HG03060 (cell line): ENCODE measurements around the gene CSTF2T.
A peak's percentile ranks its signal among the peaks of the same experiment; 100 is the strongest.

Source experiments
- ATAC-seq: cut with Tn5 transposase; IDR thresholded peaks from one replicate; pipeline ENCODE4 v1.9.1; 2021; ENCODE audit warnings: low read depth, moderate number of reproducible peaks; ENCODE audit not compliant: unreplicated experiment

CSTF2T gene, protein sequence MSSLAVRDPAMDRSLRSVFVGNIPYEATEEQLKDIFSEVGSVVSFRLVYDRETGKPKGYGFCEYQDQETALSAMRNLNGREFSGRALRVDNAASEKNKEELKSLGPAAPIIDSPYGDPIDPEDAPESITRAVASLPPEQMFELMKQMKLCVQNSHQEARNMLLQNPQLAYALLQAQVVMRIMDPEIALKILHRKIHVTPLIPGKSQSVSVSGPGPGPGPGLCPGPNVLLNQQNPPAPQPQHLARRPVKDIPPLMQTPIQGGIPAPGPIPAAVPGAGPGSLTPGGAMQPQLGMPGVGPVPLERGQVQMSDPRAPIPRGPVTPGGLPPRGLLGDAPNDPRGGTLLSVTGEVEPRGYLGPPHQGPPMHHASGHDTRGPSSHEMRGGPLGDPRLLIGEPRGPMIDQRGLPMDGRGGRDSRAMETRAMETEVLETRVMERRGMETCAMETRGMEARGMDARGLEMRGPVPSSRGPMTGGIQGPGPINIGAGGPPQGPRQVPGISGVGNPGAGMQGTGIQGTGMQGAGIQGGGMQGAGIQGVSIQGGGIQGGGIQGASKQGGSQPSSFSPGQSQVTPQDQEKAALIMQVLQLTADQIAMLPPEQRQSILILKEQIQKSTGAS

DNA sequence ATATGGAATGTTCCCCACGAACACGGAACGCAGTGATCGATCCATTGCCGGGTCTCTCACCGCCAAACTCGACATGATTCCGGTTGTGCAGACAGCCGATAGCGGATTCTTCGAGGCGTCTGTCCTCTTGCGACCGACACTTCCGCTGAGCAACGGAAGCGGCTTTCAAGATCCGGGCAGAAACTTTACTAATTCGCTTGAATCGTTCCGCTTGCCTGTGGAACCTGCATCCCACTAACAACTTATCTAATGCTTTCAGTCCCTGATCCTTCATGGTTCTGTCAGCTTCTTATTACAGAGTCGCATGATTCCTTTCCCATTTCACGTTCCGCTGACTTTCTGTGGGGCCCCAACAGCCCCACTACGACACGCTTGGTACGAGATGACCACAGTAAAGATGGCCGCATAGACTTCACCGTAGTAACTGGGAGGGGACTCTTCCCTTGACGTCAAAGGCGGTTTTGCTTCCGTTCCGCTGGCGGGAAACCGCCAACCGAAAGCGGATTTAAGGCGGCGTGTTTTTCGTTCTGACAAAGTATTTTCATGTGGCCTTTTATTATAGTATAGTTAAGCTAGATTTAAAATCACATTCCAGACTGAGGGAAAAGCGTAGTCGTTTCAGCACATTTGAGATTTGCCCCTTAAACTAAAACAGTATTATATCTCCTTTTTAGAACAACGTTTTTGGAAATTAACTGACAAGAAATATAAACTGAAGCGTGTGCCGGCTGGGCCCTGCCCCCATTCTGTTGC, at the start of gene CSTF2T:
Gene CSTF2T (minus strand): TSS at position 121 of the 753 bp plus-strand sequence. CDS start 46 bp downstream, at position 75.
- peak; percentile 86 for ATAC-seq

DNA sequence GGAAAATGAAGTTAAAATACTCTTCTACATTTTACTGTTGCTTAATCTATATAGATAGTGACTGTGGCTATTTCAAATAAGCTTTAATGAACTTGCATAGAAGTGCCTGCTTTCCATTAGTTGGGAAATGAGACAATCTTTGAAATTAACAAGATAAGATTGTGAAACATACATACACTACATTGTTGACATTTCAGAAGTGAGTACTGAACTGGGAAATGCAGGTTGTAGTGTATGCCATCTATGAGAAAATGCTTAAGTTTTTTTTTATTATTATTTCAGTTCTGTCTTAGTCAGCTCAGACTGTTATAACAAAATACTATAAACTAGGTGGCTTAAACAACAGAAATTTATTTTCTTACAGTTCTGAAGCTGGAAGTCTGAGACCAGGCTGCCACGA, 49.6 kb upstream of the CSTF2T start:
- no peak for ATAC-seq

- no peak for ATAC-seq
Observed at GRCh38 chr10:51747216-51747615, 47.8 kb upstream of the CSTF2T start.

DNA sequence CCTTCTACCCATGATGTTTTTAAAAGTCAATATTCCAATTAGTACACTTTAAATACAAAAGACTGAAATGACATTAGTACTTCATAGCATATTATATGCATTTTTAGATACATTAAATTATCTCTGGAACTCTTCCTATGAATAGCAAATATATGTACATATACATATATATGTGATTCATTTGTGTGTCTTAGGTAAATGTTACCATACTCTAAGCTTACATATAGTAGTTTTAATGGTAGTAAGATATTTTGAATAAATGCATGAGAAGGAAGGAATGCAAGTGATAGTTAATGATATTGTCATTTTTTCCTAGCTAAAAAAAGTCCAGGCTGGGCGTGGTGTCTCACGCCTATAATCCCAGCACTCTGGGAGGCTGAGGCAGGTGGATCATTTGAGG, 46.0 kb upstream of the CSTF2T start:
- ATAC-seq: no peak

DNA sequence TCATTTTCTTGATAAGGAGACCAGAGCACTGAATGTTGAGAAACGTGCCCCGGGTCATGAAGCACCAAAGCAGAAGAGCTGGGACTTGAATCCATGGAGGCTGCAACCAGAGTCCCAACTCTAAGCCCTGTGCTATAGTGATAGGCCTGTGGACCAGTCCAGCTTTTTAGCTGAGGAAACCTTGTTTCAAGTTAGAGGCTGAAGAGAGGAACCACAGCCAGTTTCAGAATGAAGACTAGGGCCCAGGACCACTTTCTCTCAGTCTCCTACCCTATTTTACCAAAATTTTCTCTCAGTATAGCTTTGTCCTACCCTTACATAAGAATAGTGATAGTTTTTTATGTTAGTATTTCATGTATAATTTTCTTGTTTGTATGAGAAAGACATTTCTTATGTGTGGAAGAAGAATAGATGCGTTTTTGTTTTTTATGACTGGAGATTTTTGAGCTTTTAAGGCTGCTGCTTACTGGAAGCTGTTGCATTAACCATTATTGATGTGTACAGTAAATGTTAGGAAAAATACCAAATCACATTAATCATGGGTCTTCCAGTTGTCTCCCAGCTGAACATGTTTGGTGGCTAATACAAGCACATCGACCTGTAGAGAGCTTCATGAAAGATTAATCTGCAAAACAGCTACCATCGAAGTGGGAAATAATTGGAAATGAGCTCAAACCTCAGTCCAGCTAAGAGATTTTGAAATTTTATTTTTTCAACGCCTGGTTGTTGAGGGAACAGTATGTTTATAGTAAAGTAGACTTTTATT, 45.0 kb upstream of the CSTF2T start:
- ATAC-seq: no peak

DNA sequence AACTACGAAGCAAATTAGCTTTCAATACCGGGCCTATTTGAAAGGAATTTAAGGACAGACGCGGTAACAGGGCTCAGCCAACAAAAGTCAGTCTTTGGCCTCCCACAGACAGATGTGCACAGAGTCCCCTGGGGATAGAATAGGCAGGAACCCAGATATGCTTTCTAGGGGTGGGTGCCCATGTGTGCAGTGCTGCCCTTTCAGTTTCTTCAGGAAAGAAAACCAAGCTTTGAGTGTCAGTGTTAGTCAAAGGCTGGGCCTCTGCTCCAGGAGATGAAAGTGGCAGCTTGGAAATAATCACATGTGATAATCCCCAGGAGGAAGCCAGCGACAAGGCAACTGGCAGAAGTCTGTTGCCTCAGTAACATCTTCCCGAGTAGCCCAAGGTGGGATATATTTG, 43.8 kb upstream of the CSTF2T start:
- ATAC-seq: peak; percentile 96

DNA sequence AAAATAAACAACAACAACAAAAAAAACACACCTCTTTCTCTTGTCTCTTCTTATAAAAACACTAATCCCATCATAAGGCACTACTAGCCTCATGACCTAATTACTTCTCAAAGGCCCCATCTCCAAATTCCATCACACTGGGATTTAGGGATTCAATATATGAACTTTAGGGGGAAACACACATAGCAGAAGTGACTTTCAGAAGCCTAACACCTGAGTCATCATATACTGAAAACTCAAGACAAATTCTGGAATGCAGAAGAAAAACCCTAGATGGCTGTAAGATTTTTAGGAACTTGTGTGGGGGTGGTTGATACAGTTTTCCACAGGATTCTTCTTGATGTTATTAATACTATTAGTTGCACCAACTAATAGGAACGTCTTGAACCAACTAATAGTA, 33.7 kb upstream of the CSTF2T start:
- no peak for ATAC-seq

- ATAC-seq: no peak
Observed at GRCh38 chr10:51729822-51730555, 30.6 kb upstream of the CSTF2T start.

- no peak for ATAC-seq
Observed at GRCh38 chr10:51724038-51724437, 24.6 kb upstream of the CSTF2T start.

GRCh38 chr10:51718804-51719291, 19.5 kb upstream of the CSTF2T start:
- ATAC-seq: no peak

DNA sequence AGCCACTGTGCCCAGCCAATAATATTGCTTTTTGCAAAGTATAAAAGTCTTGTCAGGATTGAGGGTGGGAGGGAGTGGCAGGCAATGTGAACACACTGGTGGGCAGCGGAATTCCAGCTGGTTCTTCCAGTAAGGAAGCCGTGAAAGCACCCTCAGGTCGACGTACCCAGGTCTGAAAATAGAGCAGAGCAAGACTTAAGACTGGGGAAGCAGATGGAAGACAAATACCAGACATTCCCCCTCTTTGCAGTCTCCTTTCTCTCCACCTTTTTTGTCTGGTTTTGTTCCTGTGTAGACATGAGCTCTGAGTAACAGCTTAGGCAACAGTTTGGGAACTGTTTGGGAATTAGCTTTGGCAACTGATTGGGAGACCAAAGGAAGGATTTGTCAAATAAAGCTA, 17.6 kb upstream of the CSTF2T start:
- ATAC-seq: no peak

- no peak for ATAC-seq
Observed at GRCh38 chr10:51711519-51711891, 12.1 kb upstream of the CSTF2T start.

DNA sequence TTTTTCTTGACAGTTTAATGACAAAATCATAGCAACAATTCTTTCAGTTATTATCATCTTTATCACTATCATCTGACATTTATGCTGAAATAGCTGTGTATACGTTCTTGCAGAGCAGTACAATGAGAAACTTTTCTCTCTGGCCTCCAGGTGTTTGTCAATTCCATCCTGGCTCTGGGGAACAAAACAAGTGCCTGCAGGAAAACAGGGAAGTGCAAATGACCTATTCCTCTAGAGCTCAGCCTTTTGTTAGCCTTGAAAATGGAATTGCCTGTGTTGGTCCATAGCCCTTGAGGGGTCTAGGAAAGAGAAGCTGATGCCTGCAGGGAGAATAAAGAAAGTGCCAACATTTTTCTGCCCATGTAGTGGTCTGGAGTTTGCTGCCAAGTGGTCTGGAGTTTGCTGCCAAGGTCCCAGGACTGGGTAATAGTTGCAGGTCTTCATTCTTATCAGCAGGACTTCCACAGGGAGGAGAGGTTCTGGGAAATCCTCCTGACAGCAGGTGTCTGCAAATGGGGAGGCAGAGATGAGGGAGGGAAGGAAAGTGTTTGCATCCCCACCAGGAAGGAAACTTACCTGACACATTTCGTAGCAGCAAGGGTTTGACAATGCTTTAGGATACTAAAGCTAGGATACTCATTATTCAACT, 10.1 kb upstream of the CSTF2T start:
- no peak for ATAC-seq

GRCh38 chr10:51708609-51709008, 9.2 kb upstream of the CSTF2T start:
- ATAC-seq: no peak

- no peak for ATAC-seq
Observed at GRCh38 chr10:51707821-51708424, 8.5 kb upstream of the CSTF2T start.

- ATAC-seq: no peak
Observed at GRCh38 chr10:51707392-51707791, 8.0 kb upstream of the CSTF2T start.

DNA sequence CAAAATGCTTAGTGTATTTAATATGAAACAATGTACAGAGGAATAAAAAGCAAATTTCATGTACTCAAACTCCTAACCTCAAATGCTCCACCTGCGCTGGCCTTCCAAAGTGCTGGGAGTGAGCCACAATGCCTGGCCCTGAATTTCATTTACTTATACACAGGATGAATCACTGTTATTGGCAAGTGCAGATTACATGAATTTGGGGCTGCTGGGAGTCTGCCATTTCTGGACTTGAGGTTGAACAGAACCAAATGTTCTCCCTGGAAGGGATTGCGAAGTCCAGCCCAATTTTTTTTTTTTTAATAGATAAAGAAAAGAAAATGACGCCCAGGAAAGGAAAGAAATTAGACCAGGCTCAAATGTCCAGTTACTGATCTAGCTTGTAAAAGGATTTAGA, 6.8 kb upstream of the CSTF2T start:
- no peak for ATAC-seq

DNA sequence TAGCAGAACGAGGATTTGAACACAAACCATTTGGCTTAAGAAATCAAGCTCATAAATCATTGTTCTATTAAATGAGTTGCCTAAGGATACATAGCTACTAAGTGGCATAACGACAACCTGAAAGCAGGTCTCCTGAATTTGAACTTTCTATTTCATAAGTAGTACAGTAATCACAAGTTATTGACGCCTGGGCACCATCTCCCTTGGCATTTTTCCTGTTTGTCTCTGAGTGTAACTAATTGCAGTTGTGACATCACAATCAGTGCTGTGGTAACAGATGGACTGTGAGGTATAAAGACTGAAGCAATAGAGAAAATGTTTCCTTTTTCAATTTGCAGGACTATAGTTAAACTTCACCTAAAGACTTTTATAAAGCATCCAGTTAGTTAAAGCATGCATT, 6.4 kb upstream of the CSTF2T start:
- no peak for ATAC-seq

DNA sequence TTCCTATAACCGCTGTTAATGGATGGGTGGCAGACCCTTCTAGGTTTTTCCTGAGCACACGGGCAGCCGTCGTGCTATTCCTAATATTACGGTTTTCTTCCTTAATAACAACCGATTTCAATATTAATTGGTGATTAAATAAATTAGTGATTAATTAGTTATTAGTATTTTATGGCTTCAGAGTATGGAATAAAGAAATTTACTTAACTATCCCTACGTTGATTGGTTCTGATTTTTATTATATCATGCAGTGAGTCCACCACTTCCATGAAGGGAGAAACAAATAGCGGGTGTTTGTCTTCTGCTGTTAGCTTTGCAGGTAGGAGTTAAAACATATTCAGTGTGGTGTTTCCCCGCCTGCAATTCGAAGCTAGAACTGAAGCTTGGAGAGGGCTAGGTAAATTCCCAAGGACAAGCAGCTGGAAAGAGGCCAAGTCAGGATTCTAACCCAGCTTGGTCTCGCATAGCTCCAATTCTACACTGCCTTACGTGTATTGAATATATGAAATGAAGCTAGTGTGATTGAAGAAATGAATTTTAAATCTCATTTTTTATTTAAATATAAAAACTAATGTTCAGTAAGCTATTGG, 928 bp upstream of the CSTF2T start:
- ATAC-seq: no peak
